Measurements from ENCODE around the gene RING1. TPM values are rescaled to one million over a fixed set of nuclear protein-coding genes. Genes with fewer than 3 reads are reported as not detected.

RING1 gene
- total RNA-seq, 1 experiment from 2014 or later, result 31.0 TPM

- Histone ChIP-seq H2BK12ac (ENCODE audit: insufficient read length, low read depth, low read length) (no peak overlapping the region), H4K8ac (replicated peaks; ENCODE audit: insufficient read length, low read depth, low read length) (no peak overlapping the region), H2BK20ac (ENCODE audit: low read depth, low read length, poor library complexity, severe bottlenecking) (no peak overlapping the region), H3K56ac (ENCODE audit: insufficient read length, low read depth, low read length) (no peak overlapping the region), H3K4me1 (ENCODE audit: insufficient read depth, low read length) (no peaks in the 10 kb centered on the region), H2BK120ac (ENCODE audit: low read depth, low read length, poor library complexity, severe bottlenecking) (no peak overlapping the region), H3K9ac (ENCODE audit: extremely low read depth, insufficient read length, low read length) (no peak overlapping the region), H3K4me2 (ENCODE audit: insufficient read depth, insufficient read length, low read length) (peak overlapping the region; percentile 84), H3K14ac (ENCODE audit: insufficient read depth, low read length) (no peak overlapping the region), H2AFZ (ENCODE audit: low read length) (no peak overlapping the region), H3K79me1 (ENCODE audit: insufficient read depth, low read depth, low read length, poor library complexity, severe bottlenecking) (no peaks in the 10 kb centered on the region), H4K5ac (ENCODE audit: insufficient read length, low read depth, low read length) (no peak overlapping the region), H4K20me1 (ENCODE audit: control insufficient read depth, insufficient read depth, insufficient read length) (no peaks in the 10 kb centered on the region), H2BK5ac (ENCODE audit: insufficient read length, low read length) (no peak overlapping the region), H3K9me3 (ENCODE audit: control insufficient read depth, low read depth, low read length) (no peaks in the 10 kb centered on the region), H4K91ac (ENCODE audit: insufficient read length, low read depth, low read length) (no peak overlapping the region), H3T11ph (ENCODE audit: low read length) (no peak overlapping the region), H3K27ac (ENCODE audit: insufficient read length, low read depth, low read length) (no peak overlapping the region), H3K23me2 (ENCODE audit: insufficient read length, low read depth, low read length, poor library complexity, severe bottlenecking) (peaks cover 11% of the 10 kb centered on the region), H3K18ac (ENCODE audit: insufficient read length, low read depth, low read length) (no peak overlapping the region), H2AK5ac (ENCODE audit: insufficient read length, low read length) (no peak overlapping the region), H3K23ac (ENCODE audit: insufficient read length, low read depth, low read length) (no peak overlapping the region), H3K4ac (ENCODE audit: low read depth, low read length) (no peak overlapping the region), H2BK15ac (ENCODE audit: low read depth, low read length) (no peak overlapping the region), H3K27me3 (ENCODE audit: insufficient read depth, low read length) (peaks cover 3% of the 10 kb centered on the region; the same call in 1 of the 2 replicates), H3K79me2 (ENCODE audit: insufficient read depth, low read length) (no peaks in the 10 kb centered on the region)
- H3K27me3 Mint-ChIP-seq (ENCODE audit: low read depth), result peaks cover 44% of the 10 kb centered on the region
- H3K4me3 Mint-ChIP-seq, result peak overlapping the region; percentile 56 to 77
- no peak for DNase-seq
- H3K36me3 Mint-ChIP-seq (ENCODE audit: insufficient read depth in 1 of 3, low read depth in 3 of 3), result peaks cover 14 to 31% (median 25%) of the 10 kb centered on the region in 3 experiments; a peak in 6 of 7 replicates
- peaks cover 23 to 27% of the 10 kb centered on the region in 2 experiments for H3K4me1 Mint-ChIP-seq
- no peaks in the 10 kb centered on the region; a peak in 1 of 5 replicates for H3K9me3 Mint-ChIP-seq
- WGBS (ENCODE audit: extremely low coverage, insufficient read length, low lambda C conversion rate), result no CpG with 5 or more reads among the region's 6 CpGs
- H3K27ac Mint-ChIP-seq, result no peak overlapping the region
- no peak for TF ChIP-seq CTCF (conservative IDR thresholded peaks at IDR 0.05)
Measured at GRCh38 chr6:33193619-33194018, 14.7 kb upstream of the RING1 start.
